OCI-M1 (cell line): ENCODE measurements around the gene TMEM203.

Source experiments
- DNase-seq: peaks from one replicate; lab custom pipeline; 2025; lab: John Stamatoyannopoulos, UW

TMEM203 gene

GRCh38 chr9:137228968-137229896, 23.8 kb upstream of the TMEM203 start:
- DNase-seq: no peak

- no peak for DNase-seq
Measured at GRCh38 chr9:137228506-137228967, 23.1 kb upstream of the TMEM203 start.

GRCh38 chr9:137227853-137228505, 22.5 kb upstream of the TMEM203 start:
- DNase-seq: peak; percentile 40

GRCh38 chr9:137227054-137227852, 21.8 kb upstream of the TMEM203 start, which contains the start of gene RNF224:
Gene RNF224, plus strand, starts transcription at chr9:137227502. Its CDS starts 834 bp downstream, at chr9:137228336.
- DNase-seq: peak; percentile 86

DNA sequence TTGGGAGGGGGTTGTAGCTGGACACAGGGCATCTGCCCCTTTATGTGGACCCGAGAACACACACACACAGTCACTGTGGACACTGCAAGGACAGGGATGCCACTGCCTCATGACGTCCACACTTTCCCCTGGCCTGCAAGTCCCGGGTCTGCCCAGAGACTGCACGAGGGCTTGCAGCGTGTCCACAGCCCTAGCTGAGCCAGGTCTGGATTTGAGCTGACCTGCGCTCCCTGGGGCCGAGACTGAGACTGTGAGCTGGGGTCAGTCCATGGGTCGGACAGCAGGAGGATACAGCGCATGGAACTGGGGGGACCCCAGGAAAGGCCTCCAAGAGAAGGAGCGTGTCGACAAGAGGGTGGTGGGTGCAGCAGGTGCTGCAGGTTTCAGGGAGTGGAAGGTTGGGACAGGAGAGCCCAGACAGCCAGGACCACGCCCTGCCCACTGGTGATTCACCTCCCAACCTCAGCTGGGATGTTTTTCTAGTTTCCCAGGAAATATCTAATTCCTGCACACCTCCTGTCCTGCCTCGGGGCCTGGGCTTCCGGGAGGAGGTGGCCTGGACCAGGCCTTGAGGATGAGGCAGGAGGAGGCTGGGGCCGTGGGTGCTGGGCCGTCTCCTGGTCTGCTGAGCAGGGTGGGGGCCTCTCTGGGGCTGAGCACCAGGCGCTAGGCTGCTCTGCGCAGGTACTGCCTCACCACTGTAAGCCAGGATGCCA, 21.0 kb upstream of the TMEM203 start:
- DNase-seq: no peak

DNA sequence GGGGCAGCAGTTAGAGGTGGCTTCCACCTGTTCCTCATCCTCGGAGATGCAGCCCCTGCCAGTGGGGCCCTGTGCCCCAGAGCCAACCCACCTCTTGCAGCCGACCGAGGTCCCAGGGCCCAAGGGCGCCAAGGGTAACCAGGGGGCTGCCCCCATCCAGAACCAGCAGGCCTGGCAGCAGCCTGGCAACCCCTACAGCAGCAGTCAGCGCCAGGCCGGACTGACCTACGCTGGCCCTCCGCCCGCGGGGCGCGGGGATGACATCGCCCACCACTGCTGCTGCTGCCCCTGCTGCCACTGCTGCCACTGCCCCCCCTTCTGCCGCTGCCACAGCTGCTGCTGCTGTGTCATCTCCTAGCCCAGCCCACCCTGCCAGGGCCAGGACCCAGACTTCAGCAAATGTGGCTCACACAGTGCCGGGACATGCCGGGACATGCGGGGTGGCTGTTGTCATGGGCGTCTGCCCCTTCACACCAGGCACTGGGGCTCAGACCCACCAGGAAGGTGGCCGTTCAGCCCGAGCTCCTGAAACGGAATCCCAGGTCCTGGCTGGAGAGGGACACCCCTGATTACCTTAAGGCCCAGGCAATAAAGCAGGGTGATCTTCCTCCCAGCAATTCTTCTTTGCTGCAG, 20.4 kb upstream of the TMEM203 start:
- no peak for DNase-seq

DNA sequence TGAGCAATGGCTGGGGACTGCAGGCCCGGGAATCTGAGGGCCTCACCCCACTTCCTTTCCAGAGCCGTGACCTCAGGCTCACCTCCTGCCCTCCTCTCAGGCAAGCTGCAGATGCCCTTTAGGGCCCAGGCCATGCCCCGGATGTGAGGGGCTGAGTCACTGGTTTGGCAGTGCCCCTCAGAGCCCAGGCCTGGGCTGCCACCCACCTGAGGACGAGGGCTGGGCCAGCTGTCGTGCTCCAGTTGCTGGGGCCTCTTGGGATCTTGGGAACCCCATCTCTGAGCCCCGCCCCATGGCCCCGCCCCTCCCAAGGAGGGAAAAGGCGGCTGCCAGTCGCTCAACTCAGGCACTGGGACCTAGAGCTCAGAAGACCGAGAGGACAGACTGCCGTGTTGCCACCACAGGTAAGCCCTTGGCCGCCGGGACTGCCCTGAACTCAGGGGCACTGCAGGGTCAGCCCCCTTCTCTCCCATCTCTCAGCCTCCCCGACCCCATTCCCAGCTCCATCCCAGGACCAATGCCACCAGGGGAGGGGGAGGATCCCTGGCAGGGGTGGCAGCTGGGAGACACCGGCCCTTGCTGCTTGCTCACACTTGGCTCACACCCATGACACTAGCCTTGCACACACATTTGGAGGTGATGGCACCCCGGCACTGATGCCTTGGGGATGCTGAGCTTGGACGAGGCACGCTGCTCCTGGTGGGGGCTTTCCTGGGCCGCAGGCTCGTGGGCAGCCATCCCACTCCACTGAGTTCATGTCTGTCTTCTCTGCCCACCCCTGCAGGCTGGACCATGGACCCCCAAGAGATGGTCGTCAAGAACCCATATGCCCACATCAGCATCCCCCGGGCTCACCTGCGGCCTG, 19.6 kb upstream of the TMEM203 start, which contains the start of gene CYSRT1:
Gene CYSRT1, plus strand, starts transcription at position 345 of the 865 bp plus-strand sequence. Its CDS starts 448 bp downstream, at position 793.
- DNase-seq: no peak

DNA sequence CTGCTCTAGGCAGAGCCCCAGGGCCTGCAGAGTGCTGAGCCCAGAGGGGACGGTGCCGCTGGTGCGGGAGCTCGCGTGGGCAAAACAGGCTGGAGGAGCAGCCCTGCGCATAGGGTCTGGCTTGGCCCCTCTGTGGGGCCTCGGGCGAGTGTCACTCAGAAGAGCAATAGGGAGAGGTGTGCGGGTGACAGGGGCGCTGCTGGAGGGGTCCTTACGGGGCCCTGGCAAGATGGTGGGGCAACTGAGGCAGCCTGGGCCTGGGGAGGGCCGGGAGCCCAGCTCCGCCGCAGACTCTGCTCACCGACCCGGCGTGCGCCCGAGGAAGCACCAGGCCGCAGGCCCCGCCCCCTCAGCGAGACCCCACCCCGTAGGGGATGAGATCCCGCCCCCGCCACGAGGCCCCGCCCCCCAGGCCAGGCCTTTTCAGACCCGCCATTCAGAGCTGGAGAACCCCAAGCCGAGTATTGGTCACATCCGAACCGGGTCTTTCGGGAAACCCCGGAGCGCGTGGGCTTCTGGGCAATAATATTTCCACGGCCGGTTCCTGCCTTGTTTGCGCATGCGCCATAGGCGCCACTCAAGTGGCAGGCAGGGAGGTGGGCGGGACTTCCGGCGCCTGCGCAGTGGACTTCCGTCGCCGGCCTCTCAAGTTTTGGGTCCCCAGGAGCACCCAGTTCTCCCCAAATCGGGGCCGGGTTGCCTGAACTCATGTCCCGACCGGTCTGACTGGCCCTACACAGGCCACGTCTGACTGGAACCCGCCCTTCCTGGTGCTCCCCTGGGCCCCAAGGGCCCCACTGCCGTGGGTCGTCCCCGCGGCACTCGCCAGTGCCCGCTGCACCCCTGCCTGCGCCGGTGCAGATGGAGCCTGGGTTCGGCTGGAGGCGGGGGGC, 17.9 kb upstream of the TMEM203 start:
- DNase-seq: peak; percentile 99

DNA sequence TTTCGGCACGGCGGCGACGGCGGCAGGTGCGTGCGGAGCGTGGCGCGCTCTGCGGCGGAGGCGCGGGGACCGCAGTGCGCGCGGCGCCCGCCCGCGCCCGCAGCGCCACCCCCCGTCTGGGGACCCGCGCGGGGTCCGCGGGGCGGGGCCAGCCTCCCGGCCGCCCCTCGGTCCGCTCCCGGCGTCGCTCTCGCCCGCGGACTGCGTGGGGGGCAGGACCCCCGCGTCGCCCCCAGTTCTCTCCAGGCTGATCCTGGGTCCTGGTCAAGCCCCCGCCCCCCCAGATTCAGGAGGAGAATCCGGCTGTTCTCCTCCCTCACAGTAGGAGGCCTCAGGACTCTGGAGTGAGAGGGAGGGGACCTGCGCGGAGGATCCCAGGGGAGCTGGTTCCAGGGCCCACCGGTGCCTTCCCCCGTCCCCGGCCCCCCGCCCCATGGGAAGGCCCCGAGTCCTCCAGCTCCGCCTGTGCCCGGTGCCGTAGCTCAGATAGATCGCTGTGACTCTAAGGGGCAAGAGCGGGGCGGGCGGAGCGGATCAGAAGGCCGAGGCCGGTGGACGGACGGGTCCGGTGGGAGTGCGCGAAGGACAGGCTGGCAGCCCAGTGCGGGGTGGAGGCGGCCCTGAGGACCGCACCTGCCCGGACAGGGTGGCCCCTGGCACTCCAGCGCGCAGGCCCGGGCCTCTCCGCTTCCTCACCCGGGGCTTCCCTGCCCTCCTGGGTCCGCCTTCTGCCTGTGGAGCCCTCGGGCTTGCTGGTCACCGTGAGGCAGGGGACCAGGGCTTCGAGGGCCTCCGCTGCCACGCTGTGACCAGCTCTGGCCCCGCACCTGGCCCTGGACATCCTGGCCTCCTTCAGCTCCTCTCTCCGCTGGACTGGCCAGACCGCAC, 17.0 kb upstream of the TMEM203 start, which contains the start of gene RNF208:
Gene RNF208, minus strand, starts transcription at position 51 of the 888 bp plus-strand sequence. CDS start 1,028 bp downstream, outside the sequence.
- no peak for DNase-seq

- DNase-seq: no peak
Measured at GRCh38 chr9:137221506-137222111, 16.2 kb upstream of the TMEM203 start.

DNA sequence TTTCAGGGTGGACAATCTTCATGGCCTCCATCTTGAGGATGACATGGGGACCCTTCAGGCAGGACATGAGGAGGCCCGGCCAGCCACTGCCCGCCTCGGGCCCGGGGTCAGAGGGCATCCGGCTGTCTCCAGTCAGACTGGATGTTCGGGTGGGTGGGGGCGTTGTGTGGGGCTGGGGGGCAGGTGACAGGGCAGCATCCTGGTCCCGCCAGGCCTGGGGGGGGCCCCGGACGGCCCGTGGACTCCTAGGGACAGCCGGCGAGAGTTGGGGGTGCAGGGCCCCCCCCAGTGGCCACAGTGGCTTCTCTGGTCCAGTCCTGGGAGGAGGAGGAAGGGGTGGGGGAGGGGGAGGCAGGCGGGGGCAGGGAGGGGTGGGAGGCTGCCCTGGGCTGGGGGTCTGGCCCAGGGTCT, 15.7 kb upstream of the TMEM203 start:
- DNase-seq: no peak

DNA sequence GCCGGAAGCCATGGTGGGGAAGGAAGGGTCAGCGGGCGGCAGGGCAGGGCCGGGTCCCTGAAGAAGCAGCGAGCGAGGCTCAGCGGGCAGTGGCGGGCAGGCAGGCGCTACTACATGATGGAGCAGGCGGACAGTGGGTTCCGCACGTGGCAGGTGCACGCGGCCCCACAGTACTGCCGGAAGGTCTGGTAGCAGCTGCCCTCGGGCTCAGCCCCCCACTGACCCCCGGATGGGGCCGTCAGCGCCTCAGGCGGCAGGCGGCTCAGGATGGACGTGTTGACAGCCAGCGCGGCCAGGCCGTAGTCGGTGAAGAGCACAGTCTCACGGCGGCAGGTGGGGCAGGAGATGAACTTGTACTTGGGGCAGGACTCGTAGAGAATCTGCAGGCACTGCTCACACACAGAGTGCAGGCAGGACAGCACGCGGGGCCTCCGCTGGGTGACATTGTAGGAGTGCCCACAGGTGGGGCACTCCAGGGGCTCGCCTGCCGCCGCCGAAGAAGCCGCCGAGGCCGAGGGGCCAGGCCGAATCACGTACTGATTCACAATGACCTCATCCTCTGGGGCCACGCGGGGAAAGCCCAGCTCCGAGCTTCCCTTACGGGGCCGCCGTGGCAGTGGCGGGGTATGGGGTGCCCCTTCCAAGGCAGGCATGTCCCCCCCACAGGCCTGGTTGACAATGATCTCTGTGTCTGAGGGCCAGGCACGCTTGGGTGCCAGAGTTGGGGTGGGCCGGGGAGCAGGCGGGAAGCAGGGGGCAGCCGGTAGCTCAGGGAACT, 15.1 kb upstream of the TMEM203 start:
- no peak for DNase-seq

DNA sequence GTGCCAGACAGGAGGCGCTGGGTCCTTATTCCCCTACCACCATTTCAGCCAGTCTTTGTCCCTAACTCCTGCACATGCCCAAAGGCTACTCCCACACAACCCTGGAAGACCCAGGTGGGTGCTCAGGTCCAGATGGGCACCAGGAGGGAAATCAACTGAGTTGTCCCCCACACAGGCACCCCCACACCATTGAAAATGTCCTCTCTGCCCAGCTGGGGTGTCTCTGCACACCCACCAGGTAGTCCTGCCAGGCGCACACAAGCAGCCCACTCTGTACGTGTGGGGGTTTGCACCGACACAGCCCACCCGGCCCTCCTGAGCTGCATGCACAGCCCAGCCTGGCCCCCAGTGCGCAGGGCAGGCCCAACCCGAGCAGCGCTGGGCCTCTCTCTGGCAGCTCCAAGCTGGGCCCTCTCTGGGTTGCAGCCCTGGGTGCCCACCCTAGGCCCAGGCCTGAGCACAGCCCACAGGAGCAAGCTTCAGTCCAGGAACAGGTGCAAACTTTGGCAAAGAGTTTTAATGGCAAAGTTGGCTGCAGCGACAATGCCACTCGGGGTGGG, 14.4 kb upstream of the TMEM203 start:
- DNase-seq: no peak

DNA sequence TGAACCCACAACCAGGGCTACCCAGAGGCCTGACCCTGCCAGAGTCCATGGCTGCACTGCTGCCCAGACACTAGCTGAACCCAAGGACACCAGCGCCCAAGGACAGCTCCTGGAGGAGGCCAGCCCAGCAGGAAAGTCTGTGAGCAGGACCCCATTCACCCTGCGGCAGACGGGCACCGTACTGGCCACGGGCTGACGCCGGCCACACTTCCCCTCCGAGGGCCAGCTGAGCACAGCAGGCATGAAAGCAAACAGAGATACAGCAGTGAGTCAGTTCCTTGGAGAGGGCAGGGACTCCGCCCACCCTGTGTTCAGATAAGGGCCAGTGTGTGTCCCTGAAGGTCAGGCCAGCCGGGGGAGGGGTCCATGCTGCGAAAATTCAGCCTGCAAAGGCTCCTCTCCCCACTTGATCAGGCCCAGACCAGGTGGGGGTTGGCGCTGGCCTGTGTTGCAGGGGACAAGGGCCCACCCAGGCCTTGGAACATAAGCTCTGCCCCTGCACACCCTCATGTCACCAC, 13.4 kb upstream of the TMEM203 start:
- DNase-seq: peak; percentile 92

DNA sequence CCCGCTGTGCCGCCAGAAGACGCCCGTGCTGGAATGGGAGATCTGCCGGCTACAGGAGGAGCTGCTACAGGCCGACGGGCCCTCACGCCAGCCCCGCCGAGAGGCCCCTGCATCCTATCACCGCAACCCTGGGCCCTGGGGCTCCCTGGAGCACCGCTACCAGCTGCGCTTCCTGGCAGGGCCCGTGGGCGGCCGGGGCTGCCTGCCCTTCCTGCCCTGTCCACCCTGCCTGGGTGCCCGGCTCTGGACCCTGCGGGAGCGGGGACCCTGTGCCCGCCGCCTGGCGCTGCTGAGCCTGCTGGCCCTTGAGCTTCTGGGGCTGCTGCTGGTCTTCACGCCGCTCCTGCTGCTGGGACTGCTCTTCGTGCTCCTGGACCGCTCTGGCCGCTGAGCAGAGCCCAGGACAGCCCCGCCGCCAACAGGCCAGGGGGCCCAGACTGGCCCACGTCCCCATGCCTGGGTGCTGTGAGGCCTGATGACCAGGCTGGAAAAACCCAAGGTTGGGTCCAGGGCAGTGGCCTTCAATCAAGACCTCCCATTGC, 12.8 kb upstream of the TMEM203 start:
- no peak for DNase-seq
